ENCODE measurements around the gene ZMIZ1. TPM values are rescaled to one million over a fixed set of nuclear protein-coding genes. Genes with fewer than 3 reads are reported as not detected.

Gene ZMIZ1
- total and polyA plus RNA-seq, 2 experiments from 2014 or later: 9.2 to 30.9 TPM

DNA sequence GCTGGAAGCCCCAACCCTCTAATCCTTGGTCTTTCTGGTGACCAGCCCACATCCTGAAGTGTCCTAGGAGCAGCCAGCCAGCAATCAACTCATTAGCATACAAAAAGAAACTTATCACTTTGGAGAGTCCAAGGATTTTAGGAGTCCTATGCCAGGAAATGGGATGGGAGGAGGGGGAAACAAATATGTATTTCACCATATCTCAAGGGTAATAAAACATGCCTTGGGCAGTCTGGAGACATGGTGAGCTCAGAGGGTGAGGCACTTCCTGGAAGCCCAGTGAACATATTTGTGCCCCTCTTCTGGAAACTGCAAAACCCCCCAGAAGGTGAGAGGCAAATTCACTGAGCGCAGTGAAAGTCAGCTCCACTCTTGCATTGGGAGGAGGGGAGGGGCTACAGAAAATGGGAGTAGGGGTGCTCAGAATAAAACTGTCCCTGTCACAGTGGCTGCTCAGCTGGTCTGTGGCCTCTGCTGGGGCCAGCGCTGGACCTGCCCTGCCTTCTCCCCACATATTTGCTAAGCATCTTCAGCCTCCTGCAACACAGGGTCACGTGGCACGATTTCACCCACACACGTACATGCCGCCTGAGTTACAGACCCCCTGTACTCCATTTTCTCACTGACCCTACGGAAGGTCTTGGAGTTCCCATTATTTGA lies 17.7 kb upstream of the ZMIZ1 start:
- H3K9me3 Mint-ChIP-seq: no peaks in the 10 kb centered on the region

More for the DNA sequence above, 17.7 kb upstream of the ZMIZ1 start:
- Mint-ChIP-seq H3K4me1 (peaks cover 39% of the 10 kb centered on the region), H3K27me3 (ENCODE audit: insufficient read depth, low read depth, poor library complexity) (peaks cover 10% of the 10 kb centered on the region), H3K27ac (no peak overlapping the region), H3K36me3 (ENCODE audit: low read depth) (no peaks in the 10 kb centered on the region), H3K4me3 (no peak overlapping the region)
- H3K27me3 ChIP-seq (ENCODE audit: insufficient read depth): no peaks in the 10 kb centered on the region
- no peak for TF ChIP-seq POLR2AphosphoS5 (IDR thresholded peaks at IDR 0.05; ENCODE audit: low read depth)
- no peak for TF ChIP-seq EZH2 (IDR thresholded peaks at IDR 0.05; ENCODE audit: low read depth, unreplicated experiment)
- no peak for TF ChIP-seq CREB1 (CRISPR knock-in tag; IDR thresholded peaks at IDR 0.05; ENCODE audit: low read depth)
- TF ChIP-seq, protein P1, sequence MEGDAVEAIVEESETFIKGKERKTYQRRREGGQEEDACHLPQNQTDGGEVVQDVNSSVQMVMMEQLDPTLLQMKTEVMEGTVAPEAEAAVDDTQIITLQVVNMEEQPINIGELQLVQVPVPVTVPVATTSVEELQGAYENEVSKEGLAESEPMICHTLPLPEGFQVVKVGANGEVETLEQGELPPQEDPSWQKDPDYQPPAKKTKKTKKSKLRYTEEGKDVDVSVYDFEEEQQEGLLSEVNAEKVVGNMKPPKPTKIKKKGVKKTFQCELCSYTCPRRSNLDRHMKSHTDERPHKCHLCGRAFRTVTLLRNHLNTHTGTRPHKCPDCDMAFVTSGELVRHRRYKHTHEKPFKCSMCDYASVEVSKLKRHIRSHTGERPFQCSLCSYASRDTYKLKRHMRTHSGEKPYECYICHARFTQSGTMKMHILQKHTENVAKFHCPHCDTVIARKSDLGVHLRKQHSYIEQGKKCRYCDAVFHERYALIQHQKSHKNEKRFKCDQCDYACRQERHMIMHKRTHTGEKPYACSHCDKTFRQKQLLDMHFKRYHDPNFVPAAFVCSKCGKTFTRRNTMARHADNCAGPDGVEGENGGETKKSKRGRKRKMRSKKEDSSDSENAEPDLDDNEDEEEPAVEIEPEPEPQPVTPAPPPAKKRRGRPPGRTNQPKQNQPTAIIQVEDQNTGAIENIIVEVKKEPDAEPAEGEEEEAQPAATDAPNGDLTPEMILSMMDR (conservative IDR thresholded peaks at IDR 0.05; ENCODE audit: low read depth in 2 of 2): no peak
- TF ChIP-seq, protein P2, sequence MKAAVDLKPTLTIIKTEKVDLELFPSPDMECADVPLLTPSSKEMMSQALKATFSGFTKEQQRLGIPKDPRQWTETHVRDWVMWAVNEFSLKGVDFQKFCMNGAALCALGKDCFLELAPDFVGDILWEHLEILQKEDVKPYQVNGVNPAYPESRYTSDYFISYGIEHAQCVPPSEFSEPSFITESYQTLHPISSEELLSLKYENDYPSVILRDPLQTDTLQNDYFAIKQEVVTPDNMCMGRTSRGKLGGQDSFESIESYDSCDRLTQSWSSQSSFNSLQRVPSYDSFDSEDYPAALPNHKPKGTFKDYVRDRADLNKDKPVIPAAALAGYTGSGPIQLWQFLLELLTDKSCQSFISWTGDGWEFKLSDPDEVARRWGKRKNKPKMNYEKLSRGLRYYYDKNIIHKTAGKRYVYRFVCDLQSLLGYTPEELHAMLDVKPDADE (IDR thresholded peaks at IDR 0.05): no peak
- TF ChIP-seq EZH2phosphoT487 (IDR thresholded peaks at IDR 0.05; ENCODE audit: unreplicated experiment): no peak
- no peak for TF ChIP-seq JUNB (IDR thresholded peaks at IDR 0.05; ENCODE audit: unreplicated experiment)
- TF ChIP-seq, protein P3, sequence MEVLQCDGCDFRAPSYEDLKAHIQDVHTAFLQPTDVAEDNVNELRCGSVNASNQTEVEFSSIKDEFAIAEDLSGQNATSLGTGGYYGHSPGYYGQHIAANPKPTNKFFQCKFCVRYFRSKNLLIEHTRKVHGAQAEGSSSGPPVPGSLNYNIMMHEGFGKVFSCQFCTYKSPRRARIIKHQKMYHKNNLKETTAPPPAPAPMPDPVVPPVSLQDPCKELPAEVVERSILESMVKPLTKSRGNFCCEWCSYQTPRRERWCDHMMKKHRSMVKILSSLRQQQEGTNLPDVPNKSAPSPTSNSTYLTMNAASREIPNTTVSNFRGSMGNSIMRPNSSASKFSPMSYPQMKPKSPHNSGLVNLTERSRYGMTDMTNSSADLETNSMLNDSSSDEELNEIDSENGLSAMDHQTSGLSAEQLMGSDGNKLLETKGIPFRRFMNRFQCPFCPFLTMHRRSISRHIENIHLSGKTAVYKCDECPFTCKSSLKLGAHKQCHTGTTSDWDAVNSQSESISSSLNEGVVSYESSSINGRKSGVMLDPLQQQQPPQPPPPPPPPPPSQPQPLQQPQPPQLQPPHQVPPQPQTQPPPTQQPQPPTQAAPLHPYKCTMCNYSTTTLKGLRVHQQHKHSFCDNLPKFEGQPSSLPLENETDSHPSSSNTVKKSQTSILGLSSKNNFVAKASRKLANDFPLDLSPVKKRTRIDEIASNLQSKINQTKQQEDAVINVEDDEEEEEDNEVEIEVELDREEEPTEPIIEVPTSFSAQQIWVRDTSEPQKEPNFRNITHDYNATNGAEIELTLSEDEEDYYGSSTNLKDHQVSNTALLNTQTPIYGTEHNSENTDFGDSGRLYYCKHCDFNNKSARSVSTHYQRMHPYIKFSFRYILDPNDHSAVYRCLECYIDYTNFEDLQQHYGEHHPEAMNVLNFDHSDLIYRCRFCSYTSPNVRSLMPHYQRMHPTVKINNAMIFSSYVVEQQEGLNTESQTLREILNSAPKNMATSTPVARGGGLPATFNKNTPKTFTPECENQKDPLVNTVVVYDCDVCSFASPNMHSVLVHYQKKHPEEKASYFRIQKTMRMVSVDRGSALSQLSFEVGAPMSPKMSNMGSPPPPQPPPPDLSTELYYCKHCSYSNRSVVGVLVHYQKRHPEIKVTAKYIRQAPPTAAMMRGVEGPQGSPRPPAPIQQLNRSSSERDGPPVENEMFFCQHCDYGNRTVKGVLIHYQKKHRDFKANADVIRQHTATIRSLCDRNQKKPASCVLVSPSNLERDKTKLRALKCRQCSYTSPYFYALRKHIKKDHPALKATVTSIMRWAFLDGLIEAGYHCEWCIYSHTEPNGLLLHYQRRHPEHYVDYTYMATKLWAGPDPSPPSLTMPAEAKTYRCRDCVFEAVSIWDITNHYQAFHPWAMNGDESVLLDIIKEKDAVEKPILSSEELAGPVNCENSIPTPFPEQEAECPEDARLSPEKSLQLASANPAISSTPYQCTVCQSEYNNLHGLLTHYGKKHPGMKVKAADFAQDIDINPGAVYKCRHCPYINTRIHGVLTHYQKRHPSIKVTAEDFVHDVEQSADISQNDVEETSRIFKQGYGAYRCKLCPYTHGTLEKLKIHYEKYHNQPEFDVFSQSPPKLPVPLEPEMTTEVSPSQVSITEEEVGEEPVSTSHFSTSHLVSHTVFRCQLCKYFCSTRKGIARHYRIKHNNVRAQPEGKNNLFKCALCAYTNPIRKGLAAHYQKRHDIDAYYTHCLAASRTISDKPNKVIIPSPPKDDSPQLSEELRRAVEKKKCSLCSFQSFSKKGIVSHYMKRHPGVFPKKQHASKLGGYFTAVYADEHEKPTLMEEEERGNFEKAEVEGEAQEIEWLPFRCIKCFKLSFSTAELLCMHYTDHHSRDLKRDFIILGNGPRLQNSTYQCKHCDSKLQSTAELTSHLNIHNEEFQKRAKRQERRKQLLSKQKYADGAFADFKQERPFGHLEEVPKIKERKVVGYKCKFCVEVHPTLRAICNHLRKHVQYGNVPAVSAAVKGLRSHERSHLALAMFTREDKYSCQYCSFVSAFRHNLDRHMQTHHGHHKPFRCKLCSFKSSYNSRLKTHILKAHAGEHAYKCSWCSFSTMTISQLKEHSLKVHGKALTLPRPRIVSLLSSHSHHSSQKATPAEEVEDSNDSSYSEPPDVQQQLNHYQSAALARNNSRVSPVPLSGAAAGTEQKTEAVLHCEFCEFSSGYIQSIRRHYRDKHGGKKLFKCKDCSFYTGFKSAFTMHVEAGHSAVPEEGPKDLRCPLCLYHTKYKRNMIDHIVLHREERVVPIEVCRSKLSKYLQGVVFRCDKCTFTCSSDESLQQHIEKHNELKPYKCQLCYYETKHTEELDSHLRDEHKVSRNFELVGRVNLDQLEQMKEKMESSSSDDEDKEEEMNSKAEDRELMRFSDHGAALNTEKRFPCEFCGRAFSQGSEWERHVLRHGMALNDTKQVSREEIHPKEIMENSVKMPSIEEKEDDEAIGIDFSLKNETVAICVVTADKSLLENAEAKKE (CRISPR knock-in tag; IDR thresholded peaks at IDR 0.05): no peak
- TF ChIP-seq ZNF331 (CRISPR knock-in tag; IDR thresholded peaks at IDR 0.05; ENCODE audit: low read depth): no peak
- H3K79me2 ChIP-seq (replicated peaks; ENCODE audit: insufficient read depth): no peaks in the 10 kb centered on the region
- no peaks in the 10 kb centered on the region for H4K20me1 ChIP-seq (replicated peaks; ENCODE audit: insufficient read depth)
- DNase-seq (ENCODE audit: low spot score) (no peak), ATAC-seq (no peak)
- H3K4me1 ChIP-seq (ENCODE audit: insufficient read depth): peaks cover 16% of the 10 kb centered on the region
- no peaks in the 10 kb centered on the region for H3F3A ChIP-seq (replicated peaks; ENCODE audit: low read depth)
- 0 out of 2 replicates have a peak overlapping the region, but pooled peaks have one; percentile 14 for H3K4me2 ChIP-seq
- no peaks in the 10 kb centered on the region for H3K36me3 ChIP-seq (ENCODE audit: insufficient read depth)
- no peak overlapping the region for H3K27ac ChIP-seq (ENCODE audit: low read depth)
- H2AFZ ChIP-seq: no peak overlapping the region
- no peaks in the 10 kb centered on the region for H3K9me2 ChIP-seq (ENCODE audit: insufficient read depth)
- H3K4me3 ChIP-seq: no peak overlapping the region

Measured in GM23338 (cell line).